ENCODE results near the gene ANP32E.

- TF ChIP-seq CTCF (IDR thresholded peaks at IDR 0.05; ENCODE audit: insufficient read depth, low read depth, low read length) (no peak), EZH2 (IDR thresholded peaks at IDR 0.05; ENCODE audit: insufficient read depth, low read length) (no peak)
These were observed 32.0 kb upstream of the ANP32E start for GRCh38 chr1:150267896-150268295.
